AG20443 (cell line): Measurements from ENCODE around the gene GRB14.
A peak's percentile ranks its signal among the peaks of the same experiment; 100 is the strongest.
"Not testable (repeated sequence)": the region's sequence is repeated elsewhere in the genome, so short reads cannot be mapped to it uniquely, and the experiment has no call there.

ENCODE experiments used
- DNase-seq: peaks from one replicate; pipeline ENCODE4 v3.0.0; 2012; ENCODE audit warnings: low spot score, mixed read lengths

The GRB14 gene

GRCh38 chr2:164558450-164558849 lies 62.8 kb downstream of the GRB14 start:
- no peak for DNase-seq

- DNase-seq: no peak
Measured at GRCh38 chr2:164554487-164554886, 66.8 kb downstream of the GRB14 start.

GRCh38 chr2:164551519-164551918 lies 69.8 kb downstream of the GRB14 start:
- DNase-seq: no peak

GRCh38 chr2:164549705-164550104 lies 71.6 kb downstream of the GRB14 start:
- DNase-seq: not testable (repeated sequence)

GRCh38 chr2:164545484-164545883 lies 75.8 kb downstream of the GRB14 start:
- no peak for DNase-seq

- no peak for DNase-seq
Measured at GRCh38 chr2:164542581-164543021, 78.7 kb downstream of the GRB14 start.

GRCh38 chr2:164538240-164538866 lies 82.9 kb downstream of the GRB14 start:
- DNase-seq: peak; percentile 67

GRCh38 chr2:164535280-164536025 lies 85.8 kb downstream of the GRB14 start:
- no peak for DNase-seq

- no peak for DNase-seq
Measured at GRCh38 chr2:164530464-164530863, 90.8 kb downstream of the GRB14 start.

GRCh38 chr2:164523726-164524125 lies 97.6 kb downstream of the GRB14 start:
- DNase-seq: no peak

- peak; percentile 63 for DNase-seq
Measured at GRCh38 chr2:164523009-164523408, 98.3 kb downstream of the GRB14 start.

GRCh38 chr2:164522561-164522981 lies 98.7 kb downstream of the GRB14 start:
- DNase-seq: peak; percentile 21

- DNase-seq: no peak
Measured at GRCh38 chr2:164515734-164516133, 105.5 kb downstream of the GRB14 start.

- no peak for DNase-seq
Measured at GRCh38 chr2:164515030-164515429, 106.3 kb downstream of the GRB14 start.

GRCh38 chr2:164514491-164514890 lies 106.8 kb downstream of the GRB14 start:
- no peak for DNase-seq

GRCh38 chr2:164512871-164513270 lies 108.4 kb downstream of the GRB14 start:
- DNase-seq: no peak

GRCh38 chr2:164511738-164512137 lies 109.5 kb downstream of the GRB14 start:
- no peak for DNase-seq

- peak; percentile 30 for DNase-seq
Measured at GRCh38 chr2:164510895-164511294, 110.4 kb downstream of the GRB14 start.

GRCh38 chr2:164509137-164509877 lies 112.0 kb downstream of the GRB14 start:
- no peak for DNase-seq

- no peak for DNase-seq
Measured at GRCh38 chr2:164504253-164504652, 117.0 kb downstream of the GRB14 start.

- no peak for DNase-seq
Measured at GRCh38 chr2:164498836-164499235, 122.4 kb downstream of the GRB14 start.

GRCh38 chr2:164496881-164497280 lies 124.4 kb downstream of the GRB14 start:
- DNase-seq: no peak

GRCh38 chr2:164496421-164496820 lies 124.9 kb downstream of the GRB14 start:
- DNase-seq: no peak
